HG03460 (cell line): ENCODE data around the gene CASKIN2.

ENCODE experiments used
- ATAC-seq: cut with Tn5 transposase; IDR thresholded peaks from one replicate; pipeline ENCODE4 v1.9.1; 2021; ENCODE audit not compliant: unreplicated experiment

The CASKIN2 gene

GRCh38 chr17:75515496-75516254, at the start of gene CASKIN2:
Gene CASKIN2, minus strand, starts transcription at chr17:75515537. Its CDS starts 1,733 bp downstream, at chr17:75513804.
- ATAC-seq: peak; percentile 32

GRCh38 chr17:75565066-75565465, 49.7 kb upstream of the CASKIN2 start:
- no peak for ATAC-seq

GRCh38 chr17:75564195-75564594, 48.9 kb upstream of the CASKIN2 start:
- ATAC-seq: no peak

- ATAC-seq: no peak
Measured at GRCh38 chr17:75563063-75563758, 47.9 kb upstream of the CASKIN2 start.

- no peak for ATAC-seq
Measured at GRCh38 chr17:75561927-75562603, 46.7 kb upstream of the CASKIN2 start.

- ATAC-seq: no peak
Measured at GRCh38 chr17:75559958-75560533, 44.7 kb upstream of the CASKIN2 start.

GRCh38 chr17:75558666-75559530, 43.6 kb upstream of the CASKIN2 start:
- no peak for ATAC-seq

- no peak for ATAC-seq
Measured at GRCh38 chr17:75557852-75558665, 42.7 kb upstream of the CASKIN2 start.

- no peak for ATAC-seq
Measured at GRCh38 chr17:75557075-75557851, 41.9 kb upstream of the CASKIN2 start.

- no peak for ATAC-seq
Measured at GRCh38 chr17:75555679-75556153, 40.4 kb upstream of the CASKIN2 start.

- ATAC-seq: no peak
Measured at GRCh38 chr17:75553295-75554110, 38.2 kb upstream of the CASKIN2 start.

- ATAC-seq: no peak
Measured at GRCh38 chr17:75552425-75553294, 37.3 kb upstream of the CASKIN2 start.

- ATAC-seq: no peak
Measured at GRCh38 chr17:75551266-75551665, 35.9 kb upstream of the CASKIN2 start.

- ATAC-seq: no peak
Measured at GRCh38 chr17:75550139-75550465, 34.8 kb upstream of the CASKIN2 start.

GRCh38 chr17:75549246-75550138, 34.2 kb upstream of the CASKIN2 start:
- ATAC-seq: no peak

- ATAC-seq: no peak
Measured at GRCh38 chr17:75548813-75549212, 33.5 kb upstream of the CASKIN2 start.
